SK-N-MC (cell line): ENCODE measurements around the gene PSMB2.
"Not testable (repeated sequence)": the region's sequence is repeated elsewhere in the genome, so short reads cannot be mapped to it uniquely, and the experiment has no call there.

Source experiments
- DNase-seq: peaks from one replicate; pipeline ENCODE4 v3.0.0-alpha.2; 2011; ENCODE audit warnings: low read depth, low spot score
- H3K27ac ChIP-seq: fragments of 200-600 bp; sonication (generic); 2 replicates; pipeline ENCODE4 v1.5.1; 2016; ENCODE audit warnings: mixed run types
- H3K36me3 ChIP-seq: fragments of 200-600 bp; sonication (generic); 2 replicates; pipeline ENCODE4 v1.6.1; 2017; ENCODE audit warnings: antibody characterized with exemption, low read length, mixed read lengths; ENCODE audit not compliant: insufficient read depth
- H3K4me3 ChIP-seq: fragments of 200-600 bp; sonication (generic); 2 replicates; pipeline ENCODE4 v1.5.1; 2016
- H3K9ac ChIP-seq: fragments of 200-600 bp; sonication (generic); 2 replicates; pipeline ENCODE4 v1.8.0; 2017; ENCODE audit warnings: mixed run types, mixed read lengths; ENCODE audit not compliant: insufficient read length
- H3K9me3 ChIP-seq: fragments of 200-600 bp; sonication (generic); 2 replicates; pipeline ENCODE4 v1.6.1; 2017; ENCODE audit warnings: low read depth, mild to moderate bottlenecking, antibody characterized with exemption, low read length, moderate library complexity, mixed read lengths
- EZH2 ChIP-seq: fragments of 200-600 bp; sonication (generic); IDR thresholded peaks from one replicate; pipeline ENCODE4 v1.6.1; 2017; ENCODE audit warnings: antibody characterized with exemption
- FOXP2 ChIP-seq: optimal IDR thresholded peaks from 2 replicates; pipeline ENCODE3; 2011; ENCODE audit warnings: mild to moderate bottlenecking, moderate library complexity; ENCODE audit not compliant: insufficient read depth; ENCODE audit errors: extremely low read length, control extremely low read depth
- POLR2AphosphoS5 ChIP-seq: IDR thresholded peaks from 2 replicates; pipeline ENCODE4 v1.6.1; 2012; ENCODE audit warnings: mild to moderate bottlenecking, low read depth, low read length, borderline replicate concordance

Gene PSMB2

GRCh38 chr1:35586808-35587207 lies 54.5 kb downstream of the PSMB2 start:
- TF ChIP-seq EZH2 (no peak), FOXP2 (no peak), POLR2AphosphoS5 (no peak)
- Histone ChIP-seq H3K27ac (no peak overlapping the region), H3K9ac (no peak overlapping the region), H3K9me3 (no peaks in the 10 kb centered on the region), H3K36me3 (no peaks in the 10 kb centered on the region), H3K4me3 (no peak overlapping the region)
- no peak for DNase-seq

- not testable (repeated sequence) for H3K4me3 ChIP-seq, H3K9me3 ChIP-seq, DNase-seq, H3K36me3 ChIP-seq, H3K9ac ChIP-seq, H3K27ac ChIP-seq
Measured at GRCh38 chr1:35585805-35586204, 55.5 kb downstream of the PSMB2 start.

- H3K4me3 ChIP-seq: no peak overlapping the region
- no peak for DNase-seq
- TF ChIP-seq POLR2AphosphoS5 (no peak), EZH2 (no peak), FOXP2 (no peak)
Measured at GRCh38 chr1:35585281-35585680, 56.0 kb downstream of the PSMB2 start.

GRCh38 chr1:35581621-35582020 lies 59.7 kb downstream of the PSMB2 start:
- H3K9ac ChIP-seq, H3K36me3 ChIP-seq, H3K9me3 ChIP-seq, H3K4me3 ChIP-seq, DNase-seq, H3K27ac ChIP-seq: not testable (repeated sequence)

More at GRCh38 chr1:35585281-35585680, 56.0 kb downstream of the PSMB2 start:
- no peaks in the 10 kb centered on the region for H3K9me3 ChIP-seq
- no peak overlapping the region for H3K27ac ChIP-seq
- no peaks in the 10 kb centered on the region for H3K36me3 ChIP-seq
- H3K9ac ChIP-seq: no peak overlapping the region

GRCh38 chr1:35580949-35581388 lies 60.4 kb downstream of the PSMB2 start:
- Histone ChIP-seq H3K36me3 (no peaks in the 10 kb centered on the region), H3K27ac (no peak overlapping the region), H3K9me3 (no peaks in the 10 kb centered on the region), H3K4me3 (no peak overlapping the region), H3K9ac (no peak overlapping the region)
- no peak for DNase-seq
- no peak for TF ChIP-seq EZH2
- TF ChIP-seq POLR2AphosphoS5: no peak
- TF ChIP-seq FOXP2: no peak

- TF ChIP-seq POLR2AphosphoS5 (no peak), EZH2 (no peak), FOXP2 (no peak)
- H3K36me3 ChIP-seq: no peaks in the 10 kb centered on the region
- no peak overlapping the region for H3K9ac ChIP-seq
- H3K27ac ChIP-seq: no peak overlapping the region
- H3K4me3 ChIP-seq: no peak overlapping the region
- DNase-seq: no peak
- H3K9me3 ChIP-seq: no peaks in the 10 kb centered on the region
Measured at GRCh38 chr1:35577071-35577998, 64.0 kb downstream of the PSMB2 start.

GRCh38 chr1:35576766-35577070 lies 64.6 kb downstream of the PSMB2 start:
- not testable (repeated sequence) for H3K27ac ChIP-seq

GRCh38 chr1:35576061-35576765 lies 65.1 kb downstream of the PSMB2 start:
- no peaks in the 10 kb centered on the region for H3K9me3 ChIP-seq
- no peak for DNase-seq
- no peak for TF ChIP-seq FOXP2
- TF ChIP-seq POLR2AphosphoS5: no peak
- no peak for TF ChIP-seq EZH2
- H3K27ac ChIP-seq: no peak overlapping the region
- peak overlapping the region; percentile 45 for H3K9ac ChIP-seq
- no peaks in the 10 kb centered on the region for H3K36me3 ChIP-seq
- no peak overlapping the region for H3K4me3 ChIP-seq

More at GRCh38 chr1:35576766-35577070, 64.6 kb downstream of the PSMB2 start:
- H3K9ac ChIP-seq: peak overlapping the region; percentile 45
- H3K36me3 ChIP-seq, H3K4me3 ChIP-seq, DNase-seq, H3K9me3 ChIP-seq: not testable (repeated sequence)

GRCh38 chr1:35575416-35575958 lies 65.8 kb downstream of the PSMB2 start:
- TF ChIP-seq EZH2 (no peak), POLR2AphosphoS5 (no peak), FOXP2 (no peak)
- DNase-seq: no peak
- no peaks in the 10 kb centered on the region for H3K36me3 ChIP-seq
- H3K9ac ChIP-seq: no peak overlapping the region
- H3K9me3 ChIP-seq: no peaks in the 10 kb centered on the region
- no peak overlapping the region for H3K27ac ChIP-seq
- H3K4me3 ChIP-seq: no peak overlapping the region
